Ecto neural progenitor cell (in vitro differentiated cells): ENCODE data around the gene ARHGEF37.

ENCODE experiments used
- DNase-seq: peaks from one replicate; pipeline ENCODE4 v3.0.0-alpha.2; 2018; ENCODE audit warnings: low spot score

The ARHGEF37 gene

DNA sequence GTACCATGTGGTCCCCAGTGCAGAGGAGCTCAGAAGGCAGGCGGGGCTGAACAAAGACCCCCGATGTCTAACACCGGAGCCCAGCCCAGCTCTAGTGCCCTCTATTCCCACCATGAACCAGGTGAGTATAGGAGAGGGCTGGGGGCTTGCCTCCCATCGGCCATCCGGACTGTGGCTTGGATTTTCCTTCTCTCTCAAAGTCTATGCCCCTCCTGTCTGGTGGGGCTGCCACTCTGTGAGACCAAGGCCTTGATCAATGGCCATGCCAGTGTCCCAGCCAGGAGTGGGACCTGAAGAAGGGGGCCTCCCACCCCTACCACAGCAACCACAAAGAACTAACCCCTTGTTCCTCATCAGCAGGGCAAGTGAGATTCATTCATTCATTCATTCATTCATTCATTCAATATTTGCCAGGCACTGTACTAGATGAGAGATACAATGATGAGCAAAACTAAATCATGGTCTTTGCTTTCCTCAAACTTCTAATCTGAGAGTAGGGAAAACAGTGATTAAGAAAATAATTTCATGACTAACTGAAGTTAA is 47.6 kb downstream of the ARHGEF37 start:
- DNase-seq, result no peak

DNA sequence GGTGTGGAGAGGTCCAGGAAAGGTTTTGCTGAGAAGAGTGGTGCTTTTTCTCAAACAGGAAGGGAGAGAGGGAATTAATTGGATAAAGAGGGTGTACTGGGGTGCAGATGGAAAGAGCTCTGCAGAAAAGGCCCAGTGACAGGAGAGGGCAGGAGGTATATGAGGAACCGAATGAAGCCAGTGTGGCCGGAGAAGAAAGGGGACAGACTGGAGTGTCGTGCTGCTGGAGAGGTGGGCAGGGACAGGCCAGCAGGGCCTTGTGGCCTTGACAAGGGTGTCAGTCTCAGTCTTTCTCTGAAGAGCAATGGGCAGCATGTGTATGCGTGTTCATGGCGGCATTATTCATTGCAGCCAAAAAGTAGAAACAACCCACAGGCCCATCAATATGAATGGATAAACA is 48.1 kb downstream of the ARHGEF37 start:
- DNase-seq, result no peak

DNA sequence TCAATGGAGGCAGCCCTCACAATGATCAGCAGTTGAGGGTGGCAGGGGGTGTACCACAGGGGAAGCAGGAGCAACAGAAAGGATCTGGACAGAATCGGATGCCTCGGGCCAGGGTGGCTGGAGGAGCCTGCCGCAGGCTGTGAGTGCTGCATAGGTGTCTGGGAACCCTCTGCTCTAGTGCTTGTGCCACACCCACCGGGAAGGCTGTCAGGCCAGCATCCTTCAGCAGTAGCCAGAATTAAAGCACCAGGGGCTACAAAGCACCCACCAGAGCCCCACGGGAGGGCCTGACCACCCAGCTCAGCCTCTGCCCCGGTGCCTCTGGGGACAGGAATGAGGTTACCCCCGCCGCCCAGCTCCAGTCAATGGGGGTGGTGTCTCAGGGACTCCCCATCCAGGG is 49.0 kb downstream of the ARHGEF37 start:
- DNase-seq, result no peak

DNA sequence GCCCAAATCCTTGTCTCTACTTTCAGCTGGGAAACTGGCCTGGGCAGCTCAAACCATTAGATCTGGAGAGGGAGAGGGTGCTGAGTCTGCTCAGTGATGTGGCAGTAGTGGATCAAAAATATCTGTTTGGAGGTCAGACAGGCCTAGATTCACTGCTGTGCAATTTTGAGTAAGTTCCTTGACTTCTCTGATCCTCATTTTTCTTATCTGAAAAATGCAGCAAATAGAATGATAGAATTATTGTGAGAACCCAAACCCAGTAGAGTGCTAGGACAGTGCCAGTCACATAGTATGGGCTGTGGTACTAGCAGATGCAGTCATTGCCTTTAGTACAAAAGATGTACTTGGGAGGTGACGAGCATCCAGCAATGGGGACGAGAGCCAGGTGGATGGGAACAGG is 50.2 kb downstream of the ARHGEF37 start:
- DNase-seq, result no peak

DNA sequence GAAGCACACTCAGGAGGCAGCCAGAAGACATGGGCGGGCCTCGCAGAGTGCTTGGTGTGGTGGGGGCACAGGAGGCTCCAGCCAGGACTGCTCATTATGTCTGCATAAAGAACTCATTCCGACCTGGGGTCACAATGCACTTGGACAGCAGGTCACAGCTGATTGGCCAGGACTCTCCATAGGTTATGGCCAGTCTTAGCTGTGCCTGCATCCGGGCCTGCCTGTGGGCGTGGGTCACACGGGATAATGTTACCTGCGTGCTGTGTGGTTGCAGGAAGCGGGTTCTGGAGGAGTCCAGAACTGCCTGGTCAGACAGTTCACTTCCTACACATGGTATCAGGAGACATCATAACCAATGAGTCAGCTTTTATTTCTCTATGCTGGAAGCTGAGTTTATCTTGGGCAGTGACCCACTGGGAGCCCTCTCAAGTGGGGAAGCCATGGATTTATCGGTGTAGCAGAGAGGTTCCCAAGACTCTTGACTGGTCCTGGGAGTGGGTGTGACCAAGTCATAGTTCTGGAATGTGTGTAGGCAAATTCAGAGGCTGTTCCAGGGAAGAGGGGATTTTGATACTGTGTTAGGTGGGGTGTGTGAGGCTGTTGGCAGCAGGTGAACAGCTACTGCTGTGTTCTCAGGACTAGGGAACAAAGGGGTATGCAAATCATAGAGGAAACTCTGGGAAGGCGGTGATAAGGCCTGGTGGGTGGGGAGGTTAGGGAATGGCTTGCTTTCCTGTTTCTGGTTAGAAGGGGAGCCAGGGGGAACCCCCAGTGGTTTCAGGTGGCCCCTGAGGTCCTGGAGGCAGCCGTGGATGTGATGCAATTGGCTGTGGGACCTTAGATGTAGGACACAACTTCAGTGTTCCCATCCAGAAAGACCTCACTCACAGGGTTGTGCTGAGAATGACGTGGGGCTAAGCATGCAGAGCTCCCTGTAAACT is 51.3 kb downstream of the ARHGEF37 start:
- no peak for DNase-seq

DNA sequence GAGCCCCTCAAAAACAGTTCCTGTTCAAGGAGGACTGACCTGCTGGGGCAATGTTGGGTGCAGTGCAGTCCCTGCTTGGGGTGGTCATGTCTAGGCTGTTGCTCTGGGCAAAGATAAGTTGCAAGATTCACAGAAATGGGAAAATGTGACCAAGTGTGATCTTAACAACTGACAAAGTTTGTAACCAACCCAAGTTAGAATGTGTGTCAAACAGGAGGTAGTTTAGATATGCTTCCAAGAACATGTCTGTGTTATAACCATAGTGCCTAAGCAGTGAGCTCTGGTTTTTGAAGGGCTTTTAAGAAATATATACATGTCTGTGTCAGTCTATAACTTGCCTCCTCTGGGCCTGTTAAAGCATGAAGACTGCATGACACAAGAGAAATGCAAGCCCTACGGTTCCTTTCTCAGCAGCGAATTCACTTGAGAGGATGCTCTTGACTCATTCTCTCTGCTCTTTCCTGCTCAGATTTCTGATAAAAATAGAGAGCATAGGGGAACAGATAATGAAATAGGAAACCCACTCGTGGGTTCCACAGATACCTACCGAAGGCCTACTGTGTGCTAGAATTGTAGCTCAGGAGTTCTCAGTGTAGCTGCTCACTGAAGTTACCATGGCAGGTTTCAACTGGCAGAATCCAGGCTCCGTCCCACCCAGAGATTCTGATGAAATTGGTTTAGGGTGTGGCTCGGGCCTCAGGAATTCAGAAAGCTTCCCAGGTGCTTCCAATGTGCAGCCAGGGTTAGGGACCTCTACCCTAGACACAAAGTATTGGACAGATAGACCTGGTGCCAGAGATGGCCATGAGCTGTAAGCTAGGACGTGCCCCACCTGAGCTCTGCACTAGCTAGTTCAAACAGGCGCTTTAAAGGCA is 52.4 kb downstream of the ARHGEF37 start:
- DNase-seq, result no peak

DNA sequence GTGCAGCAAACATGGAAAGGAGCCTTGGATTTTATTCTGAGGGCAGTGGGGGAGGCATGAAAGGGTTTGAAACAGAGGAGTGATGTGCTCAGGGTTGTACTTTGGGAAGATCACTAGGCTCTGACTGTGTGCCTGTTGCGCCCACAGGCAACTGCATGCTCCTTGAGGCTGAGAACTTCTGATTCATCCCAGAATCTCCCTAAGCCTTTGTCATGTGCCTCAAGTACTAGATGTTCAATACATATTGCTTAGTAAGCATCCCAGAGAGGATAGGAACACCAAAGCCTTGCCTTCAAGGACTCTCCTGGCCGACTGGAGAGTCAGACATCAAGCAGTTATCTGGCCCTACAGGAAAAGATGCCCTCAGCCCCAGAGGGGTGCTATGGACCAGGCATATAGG is 54.1 kb downstream of the ARHGEF37 start:
- no peak for DNase-seq

DNA sequence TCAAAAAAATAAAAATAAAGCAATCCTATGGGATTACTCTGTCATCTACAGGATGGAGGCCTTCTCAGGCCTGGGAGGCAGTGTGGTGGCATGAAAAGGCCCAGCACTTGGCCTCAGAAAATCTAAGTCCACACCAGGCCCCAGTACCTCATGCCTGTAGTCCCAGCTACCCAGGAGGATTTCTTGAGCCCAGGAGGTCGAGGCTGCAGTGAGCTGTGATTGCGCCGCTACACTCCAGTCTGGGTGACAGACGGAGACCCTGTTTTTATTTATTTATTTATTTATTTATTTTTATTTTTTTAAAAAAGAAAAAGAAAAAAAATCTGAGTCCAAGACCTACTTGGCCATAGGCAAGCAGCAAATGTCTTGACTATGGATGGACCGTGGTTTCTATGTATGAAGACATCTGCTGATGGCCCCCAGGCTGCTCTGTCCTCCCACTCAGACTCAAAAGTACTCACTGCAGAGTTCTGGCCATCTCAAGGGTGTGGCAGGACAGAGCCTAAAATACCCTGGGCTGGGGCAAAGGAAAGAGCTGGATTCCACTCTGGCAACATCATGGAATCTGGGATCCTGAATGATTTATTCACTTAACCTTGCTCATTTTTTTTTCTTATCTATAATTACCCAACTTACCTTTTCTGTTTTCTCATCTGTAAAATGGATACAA is 55.0 kb downstream of the ARHGEF37 start:
- DNase-seq, result no peak

DNA sequence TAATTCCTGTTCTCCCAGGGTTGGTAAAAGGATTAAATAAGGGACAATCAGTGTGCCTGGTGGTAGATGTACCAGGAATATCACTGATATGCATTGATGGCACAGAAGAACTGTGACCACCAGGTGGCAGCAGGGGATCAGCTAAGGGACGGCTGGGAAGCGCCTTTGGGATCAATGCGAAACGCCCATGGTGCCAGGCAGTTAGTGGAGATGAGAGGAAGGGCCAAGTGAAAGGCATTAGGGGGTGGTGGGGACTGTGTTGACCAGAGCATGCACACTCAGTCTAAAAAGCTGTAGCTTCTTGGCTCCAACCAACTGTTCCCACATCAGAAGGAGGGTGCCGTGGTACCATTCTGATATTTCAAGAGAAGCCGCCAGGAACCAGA is 55.6 kb downstream of the ARHGEF37 start:
- peak; percentile 64 for DNase-seq

DNA sequence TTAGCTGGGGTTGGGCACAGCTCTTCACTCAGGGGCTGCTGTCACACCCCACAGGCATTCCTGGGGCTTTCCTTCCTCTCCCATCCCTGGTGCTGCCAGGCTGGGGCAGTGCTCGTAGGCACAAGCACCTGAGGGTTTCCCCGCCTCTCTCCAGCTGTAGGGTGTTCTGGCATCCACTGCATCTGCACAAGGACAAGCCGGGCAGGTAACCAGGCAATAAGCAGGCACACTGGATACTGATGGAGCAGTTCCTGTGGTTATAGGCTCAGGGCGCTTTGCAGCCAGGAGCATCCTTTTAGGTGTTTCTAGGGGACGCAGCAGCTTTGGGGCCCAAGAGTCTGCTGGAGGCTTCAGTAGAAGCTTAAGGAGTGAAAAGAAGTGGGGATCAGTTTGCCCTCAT is 56.8 kb downstream of the ARHGEF37 start:
- no peak for DNase-seq

DNA sequence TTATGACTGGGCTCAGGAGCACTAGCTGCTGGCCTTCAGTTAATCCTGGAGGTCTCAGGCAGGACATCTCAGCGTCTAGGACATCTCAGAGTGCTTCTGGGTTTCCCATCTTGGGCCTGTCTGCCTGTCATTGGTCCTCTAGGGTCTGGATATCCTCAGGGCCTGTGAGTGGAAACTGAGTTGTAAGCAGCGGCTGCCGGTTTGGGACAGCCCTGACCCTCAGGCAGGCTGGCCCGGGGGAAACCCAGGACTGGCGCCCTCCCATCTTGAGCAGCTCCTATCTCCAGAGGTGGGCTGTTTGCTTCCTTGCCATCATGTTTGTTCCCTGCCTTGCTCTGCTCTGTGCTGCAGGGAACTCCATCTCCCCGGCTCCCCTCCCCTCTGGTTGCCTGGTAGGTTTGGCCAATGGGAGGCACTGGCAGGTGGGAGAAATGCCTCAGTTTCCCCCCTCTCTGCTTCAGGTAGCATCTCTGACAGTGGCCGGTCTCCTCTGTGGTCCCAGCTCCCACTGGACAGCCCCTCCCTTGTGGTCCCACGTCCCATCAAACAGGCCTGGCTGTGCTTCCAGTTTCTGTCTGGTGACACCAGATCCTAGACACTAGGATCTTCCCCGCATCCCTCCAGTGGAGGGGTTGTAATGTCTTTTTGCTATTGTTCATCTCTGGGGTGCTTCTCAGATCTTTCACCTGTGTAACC is 57.4 kb downstream of the ARHGEF37 start:
- DNase-seq, result no peak

DNA sequence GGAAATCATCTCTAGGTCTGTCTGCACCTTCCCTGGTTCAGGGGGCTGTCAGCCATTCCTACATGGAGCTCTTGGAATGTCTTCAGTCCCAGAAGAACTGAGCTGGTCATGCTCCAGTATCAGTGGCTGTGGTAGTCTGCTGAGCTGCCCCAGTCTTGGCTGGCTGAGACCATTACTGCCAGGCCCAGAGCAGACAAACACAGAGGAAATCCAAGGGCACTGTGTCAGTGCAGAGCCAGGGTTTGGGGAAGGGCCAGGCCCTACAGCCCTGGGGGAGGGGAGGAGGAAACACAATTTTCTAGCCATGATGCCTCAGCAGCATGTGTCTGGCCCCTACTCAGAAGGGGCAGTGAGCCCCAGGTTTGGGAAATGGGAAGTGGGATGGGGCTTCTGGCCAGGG is 58.4 kb downstream of the ARHGEF37 start:
- no peak for DNase-seq

DNA sequence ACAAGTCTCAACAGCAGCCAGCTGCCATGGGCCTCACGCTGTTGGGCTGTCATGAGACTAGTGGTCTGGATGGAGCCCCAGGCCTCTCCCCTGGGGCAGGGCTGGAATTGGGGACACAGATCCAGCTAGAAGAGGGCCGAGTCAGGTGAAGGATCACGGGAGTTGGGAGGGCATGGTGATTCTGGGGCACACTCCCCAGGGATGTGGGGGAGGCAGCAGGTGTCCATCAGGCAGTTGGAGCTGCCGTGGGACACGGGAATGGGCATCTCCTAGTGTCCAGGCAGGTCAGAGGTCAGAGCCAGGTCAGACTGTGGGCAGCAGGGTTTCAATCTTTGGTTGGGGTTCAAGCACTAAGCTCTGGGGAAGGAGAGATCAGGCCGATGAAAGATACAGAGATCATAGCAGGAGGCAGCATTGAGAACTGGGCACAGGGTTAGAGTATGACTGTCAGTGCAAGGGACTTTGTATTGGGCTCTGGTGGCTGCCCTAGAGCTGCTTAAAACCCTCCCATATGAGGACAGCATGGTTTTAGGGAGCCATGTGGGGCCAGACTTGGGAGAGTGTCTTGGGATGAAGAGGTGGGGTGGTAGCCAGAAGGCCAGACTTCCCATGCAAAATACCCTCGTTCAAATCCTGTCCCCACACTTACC is 59.2 kb downstream of the ARHGEF37 start:
- DNase-seq, result no peak

DNA sequence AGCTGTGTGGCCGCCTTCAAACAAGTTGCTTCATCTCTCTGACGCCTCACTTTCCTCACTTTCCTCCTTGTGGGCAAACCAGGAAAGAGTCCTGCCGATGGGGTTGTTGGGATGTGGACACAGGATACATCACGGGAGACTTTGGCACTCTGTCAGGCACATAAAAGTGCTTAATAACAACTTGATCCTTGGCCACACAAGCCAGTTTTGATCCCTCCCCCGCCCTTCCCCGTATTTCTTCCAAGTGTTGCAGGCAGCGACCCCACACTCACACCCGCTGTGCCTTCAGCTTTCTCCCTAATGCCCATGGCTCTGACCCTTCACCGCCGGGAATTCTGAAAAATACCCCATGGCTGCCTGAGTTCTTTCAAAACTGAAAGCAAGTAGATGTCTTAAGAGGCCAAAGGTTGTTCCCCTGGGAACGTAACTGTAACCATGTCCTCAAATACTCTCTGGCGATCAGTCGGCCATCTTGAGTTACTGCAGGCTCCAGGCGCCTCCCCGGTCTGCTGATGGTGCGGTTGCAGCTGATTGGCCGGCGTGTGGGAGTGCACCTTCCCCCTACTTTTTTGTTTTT is 59.8 kb downstream of the ARHGEF37 start:
- no peak for DNase-seq

DNA sequence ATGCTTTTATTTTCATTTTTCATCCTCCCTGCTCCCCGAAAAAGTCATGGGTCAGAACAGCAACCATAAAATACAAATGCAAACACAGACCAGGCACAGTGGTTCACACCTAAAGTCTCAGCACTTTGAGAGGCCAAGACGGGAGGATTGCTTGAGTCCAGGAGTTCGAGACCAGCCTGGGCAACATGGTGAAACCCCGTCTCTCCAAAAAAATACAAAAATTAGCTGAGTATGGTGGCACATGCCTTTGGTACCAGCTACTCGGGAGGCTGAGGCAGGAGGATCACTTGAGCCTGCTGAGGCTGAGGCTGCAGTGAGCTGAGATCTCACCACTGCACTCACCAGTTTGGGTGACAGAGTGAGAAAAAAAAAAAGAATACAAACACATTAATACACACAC is 60.3 kb downstream of the ARHGEF37 start:
- no peak for DNase-seq

DNA sequence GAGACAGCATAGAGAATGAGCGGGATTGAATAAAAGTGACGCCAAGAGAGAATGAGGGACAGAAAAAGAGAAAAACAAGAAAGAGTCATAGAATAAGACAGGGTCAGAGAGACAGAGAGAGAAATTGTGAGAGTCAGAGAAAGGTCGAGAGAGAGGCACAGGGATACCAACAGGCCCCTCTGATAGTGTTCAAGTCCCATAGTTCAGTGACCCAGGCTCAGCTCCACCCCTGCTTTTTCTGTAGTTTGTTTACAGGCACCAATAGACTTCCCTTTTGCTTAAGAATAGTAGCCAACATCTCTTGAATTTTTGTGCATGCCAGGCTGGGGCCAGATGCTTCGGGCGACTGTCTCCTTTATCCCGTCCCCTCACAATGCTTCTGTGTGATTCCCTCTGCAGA is 62.5 kb downstream of the ARHGEF37 start:
- DNase-seq, result no peak

DNA sequence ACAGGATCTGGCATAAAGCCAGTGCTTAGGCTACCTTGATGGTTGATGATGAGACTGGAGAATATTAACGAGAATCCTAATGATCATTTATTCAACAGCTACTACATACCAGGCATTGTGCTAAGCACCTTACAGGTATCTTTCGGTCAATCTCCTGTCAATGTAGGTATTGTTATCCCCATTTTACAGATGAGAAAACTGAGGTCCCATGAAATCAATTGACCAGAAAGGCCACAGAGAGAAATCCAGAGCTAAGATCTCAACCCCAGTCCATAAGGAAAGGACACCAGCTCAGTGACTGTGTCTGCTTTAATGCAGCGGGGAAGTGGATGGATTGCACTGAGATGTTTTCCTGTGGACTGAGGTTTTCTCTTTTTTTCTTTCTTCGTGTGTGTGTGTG is 63.3 kb downstream of the ARHGEF37 start:
- DNase-seq, result no peak

DNA sequence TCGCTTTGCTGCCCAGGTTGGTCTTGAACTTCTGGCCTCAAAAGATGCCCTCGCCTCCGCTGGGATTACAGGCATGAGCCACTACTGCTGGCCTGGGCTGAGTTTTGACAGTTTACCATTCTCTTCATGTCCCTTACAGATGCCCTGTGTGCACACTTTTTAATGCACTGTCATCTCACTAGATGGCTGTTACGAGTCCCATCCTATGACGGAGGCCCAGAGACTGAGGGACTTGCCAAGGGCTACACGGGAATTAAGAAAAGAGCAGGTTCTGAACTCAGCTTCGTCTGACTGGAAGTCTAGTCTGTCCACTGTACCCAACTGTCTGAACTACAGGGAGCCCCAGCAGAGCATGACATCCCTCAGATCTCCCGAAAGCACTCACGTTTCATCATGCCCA is 63.9 kb downstream of the ARHGEF37 start:
- DNase-seq, result no peak

DNA sequence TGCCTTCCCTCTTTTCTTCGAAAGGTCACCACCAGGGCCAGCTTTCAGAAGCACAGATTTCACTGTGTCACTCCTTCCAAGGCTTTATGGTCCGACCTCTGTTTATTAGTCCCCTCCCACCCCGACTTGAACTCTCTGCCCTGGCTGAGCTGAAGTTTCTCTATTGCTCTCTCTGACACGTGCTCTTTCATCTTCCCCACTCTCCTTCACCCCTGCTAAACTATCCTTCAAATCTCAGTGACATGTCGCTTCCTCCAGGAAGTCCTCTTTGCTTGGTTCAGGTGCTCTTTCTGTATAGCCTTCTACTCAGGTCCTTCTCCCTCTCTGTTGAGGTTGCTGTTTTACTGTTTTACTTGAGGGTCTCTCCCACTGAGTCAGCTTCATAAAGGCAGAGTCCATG is 64.4 kb downstream of the ARHGEF37 start:
- DNase-seq, result no peak

DNA sequence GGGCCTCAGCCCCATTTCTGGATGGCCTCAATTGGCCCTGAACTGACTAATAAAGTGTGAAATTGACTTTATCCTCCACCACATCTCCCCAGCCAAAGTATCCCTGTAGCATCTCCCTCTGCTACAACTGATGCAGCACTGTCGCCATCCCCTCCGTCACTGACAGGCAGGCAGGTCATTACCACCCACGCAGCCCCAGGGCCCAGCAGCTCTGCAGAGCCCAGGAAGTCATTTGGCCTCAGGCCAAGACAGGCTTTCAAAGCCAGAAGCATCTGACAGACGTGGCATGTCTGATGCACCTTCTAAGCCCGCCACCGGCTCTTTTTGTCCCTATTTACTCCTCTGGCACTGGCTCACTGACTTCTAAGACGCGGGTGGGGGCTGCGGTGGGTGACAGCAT is 65.3 kb downstream of the ARHGEF37 start:
- DNase-seq, result no peak

DNA sequence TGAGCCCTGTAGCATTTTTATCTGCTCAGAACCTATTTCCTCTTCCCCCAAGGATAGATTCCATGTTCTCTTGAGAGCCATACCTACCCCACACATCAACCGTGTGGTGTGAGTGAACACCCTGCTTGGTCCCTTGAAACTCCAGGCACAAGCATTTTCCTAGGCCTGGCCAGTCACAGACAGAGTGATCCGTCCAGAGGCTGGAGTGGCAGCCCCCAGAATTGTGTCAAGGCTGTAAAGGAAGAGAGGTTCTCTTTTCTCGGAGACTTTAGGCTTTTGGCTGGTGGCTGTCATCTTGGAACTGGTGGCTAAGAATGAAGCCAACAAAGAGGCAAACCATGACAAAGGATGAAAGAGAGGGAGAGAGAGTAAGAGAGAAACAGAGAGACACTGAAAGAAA is 66.0 kb downstream of the ARHGEF37 start:
- DNase-seq, result no peak
